ENCODE data around the gene CCDC89. TPM values are rescaled to one million over a fixed set of nuclear protein-coding genes. Genes with fewer than 3 reads are reported as not detected.

Gene CCDC89
- total RNA-seq, result 2.6 and 3.9 TPM in 2 replicates

DNA sequence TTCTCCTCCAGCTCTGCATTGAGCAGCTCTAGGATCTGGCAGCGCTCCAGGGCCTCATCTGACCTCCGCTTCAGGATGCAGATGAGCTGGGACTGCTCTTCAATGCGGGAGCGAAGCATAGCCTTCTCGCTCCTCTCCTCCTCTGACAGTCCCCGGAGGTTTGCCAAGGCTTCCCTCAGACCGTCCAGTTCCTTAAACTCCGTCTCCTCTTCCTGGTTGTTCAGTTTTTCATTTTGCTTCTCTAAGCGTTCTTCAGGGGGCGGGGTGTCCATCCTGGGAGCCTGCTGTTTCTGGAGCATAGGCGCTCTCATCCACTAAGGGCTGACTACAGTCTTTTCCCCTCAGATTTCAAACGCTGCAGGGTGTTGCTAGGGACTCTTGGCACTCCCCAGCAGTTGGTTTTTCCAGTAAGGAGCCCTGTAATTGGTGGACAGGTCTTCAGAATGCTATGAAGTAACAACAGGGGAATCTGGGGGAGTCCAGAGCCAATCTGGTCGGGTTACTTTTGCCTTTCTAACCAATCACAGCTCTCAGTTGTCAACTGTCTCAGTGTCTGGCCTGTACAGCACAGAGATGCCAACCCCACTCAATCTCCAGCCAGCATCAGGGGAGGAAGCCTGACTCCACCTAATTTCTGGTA is at the start of gene CCDC89:
CCDC89 (minus strand) TSS at position 376 of the 640 bp plus-strand sequence; CDS start at position 311, 65 bp downstream.

DNA sequence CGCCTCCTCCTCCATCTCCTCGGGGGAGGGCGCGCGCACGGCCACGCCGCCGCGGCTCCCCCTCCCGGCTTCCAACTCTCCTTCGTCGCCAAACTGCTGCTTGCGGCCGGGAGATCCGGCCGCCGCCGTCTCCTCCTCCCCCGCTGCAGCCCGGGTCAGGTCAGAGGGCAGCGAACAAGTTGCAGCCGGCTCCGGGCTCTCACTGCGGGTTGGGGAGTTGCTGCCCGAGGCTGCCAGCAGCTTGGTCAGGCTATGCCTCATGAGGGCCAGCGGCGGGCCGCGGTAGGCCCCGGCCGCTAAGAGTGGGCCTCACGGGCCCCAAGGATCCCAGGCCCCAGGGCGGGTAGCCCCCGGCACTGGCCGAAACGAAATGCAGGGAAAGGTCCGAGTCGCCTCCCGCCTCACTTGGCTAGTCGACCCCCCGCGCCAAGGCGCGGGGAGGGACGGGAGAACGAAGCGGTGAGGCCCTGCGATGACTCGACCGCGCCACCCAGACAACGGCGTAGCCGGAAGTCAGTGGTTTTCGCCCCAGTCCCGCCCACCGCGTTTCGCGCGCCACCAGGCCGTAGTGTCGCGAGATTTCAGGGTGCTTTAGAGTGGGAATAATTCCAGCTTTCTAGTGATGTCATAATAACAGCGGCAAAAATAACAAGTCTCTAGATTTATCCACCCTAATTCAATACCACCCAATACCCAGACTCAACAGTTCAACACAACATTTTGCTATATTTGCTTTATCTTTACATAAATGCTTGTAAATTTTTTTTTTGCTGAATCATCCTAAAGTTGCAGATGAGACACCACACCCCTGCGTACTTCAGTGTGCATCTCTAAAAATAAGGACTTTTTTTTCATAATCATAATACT is 21.1 kb downstream of the CCDC89 start, which contains the start of gene CREBZF:
CREBZF (minus strand) TSS at position 515 of the 867 bp plus-strand sequence; CDS start at position 261, 254 bp downstream.

DNA sequence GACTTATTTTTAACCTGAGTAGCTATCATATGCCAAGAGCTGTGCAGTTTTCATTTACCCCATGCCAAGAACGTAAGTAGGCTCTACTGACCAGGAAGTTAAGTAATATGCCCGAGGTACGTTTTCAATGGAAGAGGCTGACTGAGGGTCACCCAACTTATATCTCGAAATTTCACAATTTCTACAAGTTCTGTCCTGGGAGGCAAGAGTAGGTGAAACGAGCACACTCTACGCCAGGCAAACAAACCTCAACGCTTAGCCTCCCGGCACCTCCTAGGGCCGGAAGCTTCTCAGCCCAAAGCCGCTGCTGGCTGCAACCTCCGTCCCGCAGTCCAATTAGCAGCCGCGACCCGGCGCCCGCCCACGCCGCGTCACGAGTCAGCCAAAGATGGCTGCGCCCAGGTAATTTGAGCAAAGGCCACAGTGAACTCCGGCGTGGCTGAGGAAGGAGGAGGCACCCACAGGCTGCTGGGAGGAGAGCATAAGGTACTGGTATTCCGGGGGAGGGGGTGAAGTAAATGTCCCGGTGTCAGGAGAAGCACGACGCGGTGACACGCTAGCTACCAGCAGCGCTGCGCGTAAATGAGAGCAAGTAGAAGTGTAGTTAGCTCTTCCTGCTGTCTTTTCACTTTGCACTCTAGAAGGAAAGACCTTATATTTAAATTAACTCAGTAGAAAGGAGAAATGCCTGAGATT is 38.2 kb downstream of the CCDC89 start, which contains the start of gene TMEM126A:
TMEM126A (plus strand) TSS at position 364 of the 696 bp plus-strand sequence. CDS start 2,289 bp downstream, outside the sequence.

Other genes starting within 250 kb of the CCDC89 start
- gene DLG2, start 58.9 kb downstream of the CCDC89 start, total RNA-seq, result 2.8 and 4.1 TPM in 2 replicates
- 44.5 and 51.6 TPM in 2 replicates for gene TMEM126B, start 57.6 kb downstream of the CCDC89 start, total RNA-seq
- gene TMEM126A, start 38.2 kb downstream of the CCDC89 start, total RNA-seq, result 15.6 and 29.4 TPM in 2 replicates
- gene CREBZF, start 21.1 kb downstream of the CCDC89 start, total RNA-seq, result 44.1 and 53.7 TPM in 2 replicates
- 77.7 and 106 TPM in 2 replicates for gene SYTL2, start 124.9 kb upstream of the CCDC89 start, total RNA-seq
- gene CCDC83, start 169.2 kb upstream of the CCDC89 start, total RNA-seq, result not detected in 2 replicates

Data from hair follicle dermal papilla cell (primary cell).